ENCODE measurements around the gene NDNF. TPM values are rescaled to one million over a fixed set of nuclear protein-coding genes. Genes with fewer than 3 reads are reported as not detected.

NDNF gene
- polyA plus RNA-seq, 2 donors, result 0.29 to 1.1 TPM

DNA sequence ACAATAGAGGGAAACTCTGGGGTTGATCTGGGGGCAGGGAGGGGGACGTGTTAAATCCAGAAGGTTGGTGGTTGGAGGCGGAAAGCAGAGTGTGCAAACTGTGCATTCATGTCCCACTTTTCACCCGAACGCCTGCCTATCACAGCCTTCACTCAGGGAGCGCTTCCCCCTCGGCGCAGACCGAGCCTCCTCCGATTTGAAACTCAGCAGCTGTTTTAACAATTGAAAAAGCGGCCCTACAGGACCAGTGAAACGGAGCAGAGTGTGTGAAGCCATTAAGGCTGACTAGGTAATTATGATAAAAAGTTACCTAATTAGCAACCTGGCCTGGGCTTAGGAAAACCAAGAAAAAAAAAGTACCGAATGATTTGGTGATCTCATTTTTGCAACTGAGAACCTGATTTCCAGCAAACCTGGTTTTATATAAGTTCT is 685 bp upstream of the NDNF start:
- WGBS, 2 donors, result 8 to 16% methylated on average over 12 of the region's 12 CpGs
- Histone ChIP-seq H3K4me1 (ENCODE audit: control insufficient read depth in 2 of 2, insufficient read depth in 2 of 2, low read length in 1 of 2) (peaks cover 5 to 7% of the 10 kb centered on the region in 2 donors), H3K36me3 (ENCODE audit: control insufficient read depth in 2 of 2, insufficient read depth in 2 of 2, low read length in 1 of 2) (no peaks in the 10 kb centered on the region), H3K27me3 (ENCODE audit: control insufficient read depth in 1 of 2, insufficient read depth in 2 of 2, low read length in 2 of 2) (peaks cover 4 to 12% of the 10 kb centered on the region in 2 donors), H3K4me3 (ENCODE audit: low read depth in 1 of 2, low read length in 2 of 2) (peak overlapping the region; percentile 47 to 54), H3K27ac (ENCODE audit: low read depth in 2 of 2, low read length in 1 of 2) (no peak overlapping the region), H3K9me3 (ENCODE audit: control insufficient read depth in 2 of 2, insufficient read depth in 1 of 2, low read depth in 1 of 2, low read length in 1 of 2) (no peaks in the 10 kb centered on the region)

DNA sequence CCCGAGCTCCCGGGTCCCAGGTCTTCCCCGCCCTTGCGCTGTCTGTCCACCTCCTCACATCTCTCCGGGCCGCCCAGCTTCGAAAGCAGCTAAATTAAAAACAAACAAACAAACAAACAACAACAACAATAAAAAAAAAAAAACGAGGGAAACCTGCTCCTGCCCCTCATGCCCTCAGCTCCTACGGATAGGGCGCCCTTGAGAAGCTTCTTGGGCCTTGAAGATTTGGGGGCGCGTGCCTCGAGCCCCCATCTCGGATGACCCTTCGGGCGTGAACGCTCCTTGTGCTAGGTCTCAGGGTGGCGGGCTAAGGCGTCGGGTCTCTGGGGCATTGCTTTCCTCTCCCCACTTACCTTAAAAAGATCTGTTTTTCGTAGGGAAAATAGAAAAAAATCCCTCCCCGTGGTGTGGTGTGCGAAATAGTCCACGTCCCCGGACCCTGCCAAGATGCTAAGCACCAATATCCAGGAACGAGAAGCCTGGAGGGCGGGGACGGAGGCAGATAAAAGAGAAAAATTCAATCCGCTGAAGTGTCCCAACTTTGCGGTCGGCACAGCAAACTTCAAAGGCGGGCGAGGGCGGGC is 603 bp downstream of the NDNF start:
- WGBS, 2 donors, result 2% methylated on average over 34 of the region's 34 CpGs

DNA sequence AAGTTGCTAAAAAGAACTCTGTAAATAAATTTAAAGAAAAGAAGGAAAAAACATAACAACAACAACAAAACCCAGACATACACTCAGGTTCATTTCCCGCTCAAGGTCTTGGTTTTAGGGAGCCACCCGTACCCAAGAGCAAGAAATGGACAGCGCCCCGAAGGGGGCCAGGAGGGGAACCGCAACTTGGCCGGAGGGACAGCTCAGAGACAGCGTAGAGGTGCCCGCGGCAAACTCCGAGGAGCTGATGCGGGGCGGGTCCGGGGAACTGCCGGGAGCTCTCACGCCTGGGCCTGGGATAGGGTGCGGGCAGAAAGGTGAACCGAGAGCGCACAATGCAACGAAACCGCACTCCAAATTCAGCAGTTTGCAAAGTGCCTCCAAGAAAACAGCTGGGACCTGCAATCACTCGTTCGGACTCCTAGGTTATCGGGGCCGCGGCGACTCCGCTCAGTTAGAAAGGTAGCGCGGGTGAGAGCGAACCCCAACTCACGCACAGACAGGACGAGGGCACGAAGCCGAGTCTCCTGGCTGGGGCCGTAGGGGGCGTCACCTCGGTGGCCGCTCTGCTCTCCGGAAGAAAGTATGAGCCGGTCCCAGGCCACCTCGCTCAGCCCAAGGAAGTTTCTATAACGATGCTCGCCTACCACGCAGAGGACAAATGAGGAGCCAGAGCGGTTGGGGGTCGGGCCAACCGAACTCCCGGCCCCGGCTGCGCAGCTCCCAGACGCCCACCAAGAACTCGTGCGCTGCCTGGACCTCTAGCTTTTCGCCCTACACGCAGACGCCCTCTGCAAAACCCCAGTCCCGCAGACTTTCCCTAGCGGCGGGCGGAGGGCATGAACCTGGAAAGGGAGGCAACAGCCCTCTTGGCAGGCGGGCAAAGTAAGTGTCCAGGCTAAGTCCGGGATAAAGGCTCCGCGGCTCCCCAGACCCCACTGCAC is 1.4 kb downstream of the NDNF start:
- Histone ChIP-seq H3K27me3 (ENCODE audit: control insufficient read depth in 1 of 2, insufficient read depth in 2 of 2, low read length in 2 of 2) (peaks cover 4 to 12% of the 10 kb centered on the region in 2 donors), H3K27ac (ENCODE audit: low read depth in 2 of 2, low read length in 1 of 2) (peak overlapping the region; percentile 42 to 61), H3K36me3 (ENCODE audit: control insufficient read depth in 2 of 2, insufficient read depth in 2 of 2, low read length in 1 of 2) (no peaks in the 10 kb centered on the region)

More for the DNA sequence above, 603 bp downstream of the NDNF start:
- H3K4me3 ChIP-seq (ENCODE audit: low read depth in 1 of 2, low read length in 2 of 2), result peak overlapping the region; percentile 47 to 54
- no peaks in the 10 kb centered on the region for H3K9me3 ChIP-seq (ENCODE audit: control insufficient read depth in 2 of 2, insufficient read depth in 1 of 2, low read depth in 1 of 2, low read length in 1 of 2)
- H3K27ac ChIP-seq (ENCODE audit: low read depth in 2 of 2, low read length in 1 of 2), result peak overlapping the region; percentile 31 to 57
- peaks cover 5 to 7% of the 10 kb centered on the region in 2 donors for H3K4me1 ChIP-seq (ENCODE audit: control insufficient read depth in 2 of 2, insufficient read depth in 2 of 2, low read length in 1 of 2)
- H3K36me3 ChIP-seq (ENCODE audit: control insufficient read depth in 2 of 2, insufficient read depth in 2 of 2, low read length in 1 of 2), result no peaks in the 10 kb centered on the region
- H3K27me3 ChIP-seq (ENCODE audit: control insufficient read depth in 1 of 2, insufficient read depth in 2 of 2, low read length in 2 of 2), result peaks cover 4 to 12% of the 10 kb centered on the region in 2 donors

DNA sequence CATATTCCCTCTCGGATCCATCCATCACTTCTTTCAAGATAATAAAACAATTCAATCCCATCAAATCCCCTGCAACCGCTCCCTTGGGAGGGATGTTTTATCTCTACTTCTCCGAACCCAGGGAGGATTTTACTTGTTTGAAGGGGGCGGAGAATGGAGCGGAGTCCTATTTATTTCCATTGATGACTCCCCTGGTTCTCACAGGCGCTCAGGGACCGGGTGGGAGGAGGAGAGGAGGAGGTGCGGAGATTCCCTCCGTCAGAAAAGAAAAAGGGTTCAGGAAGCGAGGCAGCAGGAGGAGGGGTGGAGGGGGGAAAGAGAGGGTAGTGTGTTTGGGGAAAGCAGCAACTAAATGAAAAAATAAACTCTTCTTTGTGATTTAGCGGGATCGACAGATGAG is 2.1 kb downstream of the NDNF start:
- H3K9me3 ChIP-seq (ENCODE audit: control insufficient read depth in 2 of 2, insufficient read depth in 1 of 2, low read depth in 1 of 2, low read length in 1 of 2), result no peaks in the 10 kb centered on the region
- peaks cover 5 to 7% of the 10 kb centered on the region in 2 donors for H3K4me1 ChIP-seq (ENCODE audit: control insufficient read depth in 2 of 2, insufficient read depth in 2 of 2, low read length in 1 of 2)
- H3K27me3 ChIP-seq (ENCODE audit: control insufficient read depth in 1 of 2, insufficient read depth in 2 of 2, low read length in 2 of 2), result peaks cover 4 to 12% of the 10 kb centered on the region in 2 donors
- H3K27ac ChIP-seq (ENCODE audit: low read depth in 2 of 2, low read length in 1 of 2), result no peak overlapping the region
- 62 to 66% methylated on average over 12 of the region's 12 CpGs for WGBS, 2 donors
- no peaks in the 10 kb centered on the region for H3K36me3 ChIP-seq (ENCODE audit: control insufficient read depth in 2 of 2, insufficient read depth in 2 of 2, low read length in 1 of 2)
- H3K4me3 ChIP-seq (ENCODE audit: low read depth in 1 of 2, low read length in 2 of 2), result peak overlapping the region in 1 of 2 donors; percentile 54

More for the DNA sequence above, 1.4 kb downstream of the NDNF start:
- H3K4me3 ChIP-seq (ENCODE audit: low read depth in 1 of 2, low read length in 2 of 2), result peak overlapping the region; percentile 47 to 54
- 4 to 6% methylated on average over 61 to 64 of the region's 64 CpGs for WGBS, 2 donors
- H3K4me1 ChIP-seq (ENCODE audit: control insufficient read depth in 2 of 2, insufficient read depth in 2 of 2, low read length in 1 of 2), result peaks cover 5 to 7% of the 10 kb centered on the region in 2 donors
- no peaks in the 10 kb centered on the region for H3K9me3 ChIP-seq (ENCODE audit: control insufficient read depth in 2 of 2, insufficient read depth in 1 of 2, low read depth in 1 of 2, low read length in 1 of 2)

DNA sequence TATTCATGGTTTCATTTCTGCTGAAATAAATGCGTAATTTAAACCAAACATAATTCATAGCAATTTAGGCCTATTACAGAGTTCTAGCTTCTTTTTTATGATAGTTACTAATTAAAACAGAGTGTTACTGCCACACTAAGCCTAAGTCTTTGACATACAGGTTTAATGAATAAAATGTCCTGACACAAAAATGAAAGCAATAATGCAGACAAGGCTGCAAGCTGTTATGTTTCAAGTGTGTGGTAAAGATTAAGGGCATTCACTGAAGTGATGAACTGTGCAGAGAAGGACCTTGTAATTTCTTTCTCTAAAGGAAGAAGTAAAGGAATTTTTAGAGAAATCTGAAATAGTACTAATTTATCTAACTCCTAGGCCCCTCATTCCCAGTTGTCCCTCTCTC is 2.9 kb downstream of the NDNF start:
- Histone ChIP-seq H3K4me3 (ENCODE audit: low read depth in 1 of 2, low read length in 2 of 2) (no peak overlapping the region), H3K27me3 (ENCODE audit: control insufficient read depth in 1 of 2, insufficient read depth in 2 of 2, low read length in 2 of 2) (peaks cover 4 to 12% of the 10 kb centered on the region in 2 donors), H3K27ac (ENCODE audit: low read depth in 2 of 2, low read length in 1 of 2) (no peak overlapping the region), H3K36me3 (ENCODE audit: control insufficient read depth in 2 of 2, insufficient read depth in 2 of 2, low read length in 1 of 2) (no peaks in the 10 kb centered on the region), H3K4me1 (ENCODE audit: control insufficient read depth in 2 of 2, insufficient read depth in 2 of 2, low read length in 1 of 2) (peaks cover 5 to 7% of the 10 kb centered on the region in 2 donors), H3K9me3 (ENCODE audit: control insufficient read depth in 2 of 2, insufficient read depth in 1 of 2, low read depth in 1 of 2, low read length in 1 of 2) (no peaks in the 10 kb centered on the region)
- WGBS, 2 donors, result 70 to 78% methylated on average over 1 of the region's 1 CpG

DNA sequence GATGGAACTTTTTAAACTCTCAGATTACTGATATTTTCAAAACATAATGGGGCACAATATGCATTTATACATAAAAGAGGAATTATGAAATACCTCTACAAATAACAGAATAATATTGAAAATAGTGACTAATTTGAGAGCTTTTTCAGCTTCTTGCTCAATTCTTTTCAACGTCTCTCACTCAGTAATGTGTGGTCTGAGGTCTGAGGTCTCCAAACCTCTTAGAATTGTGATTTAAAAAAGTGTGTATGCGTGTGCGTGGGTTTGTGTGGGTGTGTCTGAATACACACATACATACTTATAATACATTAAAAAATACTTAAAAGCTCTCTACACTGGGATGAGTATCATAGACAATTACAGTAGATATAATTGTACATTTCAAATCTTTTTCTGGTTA is 7.9 kb downstream of the NDNF start:
- 63 to 74% methylated on average over 3 of the region's 3 CpGs for WGBS, 2 donors
- H3K4me3 ChIP-seq (ENCODE audit: low read depth in 1 of 2, low read length in 2 of 2), result no peak overlapping the region
- no peaks in the 10 kb centered on the region for H3K27me3 ChIP-seq (ENCODE audit: control insufficient read depth in 1 of 2, insufficient read depth in 2 of 2, low read length in 2 of 2)
- H3K27ac ChIP-seq (ENCODE audit: low read depth in 2 of 2, low read length in 1 of 2), result no peak overlapping the region
- H3K36me3 ChIP-seq (ENCODE audit: control insufficient read depth in 2 of 2, insufficient read depth in 2 of 2, low read length in 1 of 2), result no peaks in the 10 kb centered on the region
- no peaks in the 10 kb centered on the region for H3K4me1 ChIP-seq (ENCODE audit: control insufficient read depth in 2 of 2, insufficient read depth in 2 of 2, low read length in 1 of 2)
- H3K9me3 ChIP-seq (ENCODE audit: control insufficient read depth in 2 of 2, insufficient read depth in 1 of 2, low read depth in 1 of 2, low read length in 1 of 2), result no peaks in the 10 kb centered on the region

DNA sequence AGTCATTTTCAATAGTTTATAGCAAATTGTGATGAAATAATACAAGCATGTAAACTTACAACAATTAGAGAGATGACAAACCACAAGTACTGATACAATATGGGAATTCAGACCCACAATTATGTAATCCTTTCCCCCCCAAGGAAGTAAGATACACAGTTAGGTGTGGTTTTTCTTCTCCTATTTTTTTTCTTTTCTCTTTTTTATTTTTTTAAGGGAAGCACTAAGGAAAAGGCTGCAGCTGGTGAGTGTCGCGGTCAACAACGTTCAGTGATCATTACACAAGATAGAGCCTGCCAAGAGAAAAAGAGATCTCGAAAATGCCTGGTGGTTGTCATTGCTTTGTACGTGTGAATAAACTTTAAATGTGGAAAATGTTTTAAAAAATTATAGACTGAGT is 9.8 kb downstream of the NDNF start:
- Histone ChIP-seq H3K36me3 (ENCODE audit: control insufficient read depth in 2 of 2, insufficient read depth in 2 of 2, low read length in 1 of 2) (no peaks in the 10 kb centered on the region), H3K9me3 (ENCODE audit: control insufficient read depth in 2 of 2, insufficient read depth in 1 of 2, low read depth in 1 of 2, low read length in 1 of 2) (no peaks in the 10 kb centered on the region), H3K27ac (ENCODE audit: low read depth in 2 of 2, low read length in 1 of 2) (no peak overlapping the region), H3K27me3 (ENCODE audit: control insufficient read depth in 1 of 2, insufficient read depth in 2 of 2, low read length in 2 of 2) (no peaks in the 10 kb centered on the region), H3K4me1 (ENCODE audit: control insufficient read depth in 2 of 2, insufficient read depth in 2 of 2, low read length in 1 of 2) (no peaks in the 10 kb centered on the region), H3K4me3 (ENCODE audit: low read depth in 1 of 2, low read length in 2 of 2) (no peak overlapping the region)
- WGBS, 2 donors, result 15 to 20% methylated on average over 5 of the region's 5 CpGs

DNA sequence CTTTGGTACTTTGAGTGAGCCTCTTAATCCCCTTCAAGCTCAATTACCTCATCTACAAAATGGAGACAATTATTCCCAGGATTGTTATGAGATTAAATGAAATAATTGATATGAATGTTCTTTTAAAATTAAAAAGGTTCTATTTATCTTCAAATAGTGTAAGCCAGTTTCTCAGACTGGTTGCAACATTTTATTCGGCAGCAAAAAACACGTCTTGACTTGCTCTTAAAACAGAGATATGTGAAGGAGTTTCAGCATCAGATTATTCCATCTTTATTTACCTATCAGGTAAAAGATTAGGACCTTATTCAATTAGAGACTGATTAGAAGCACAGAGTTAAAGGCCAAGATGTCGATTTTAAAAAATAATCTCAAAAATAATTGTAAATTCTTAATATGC is 10.5 kb downstream of the NDNF start:
- H3K27ac ChIP-seq (ENCODE audit: low read depth in 2 of 2, low read length in 1 of 2), result no peak overlapping the region
- 40 to 52% methylated on average over 3 of the region's 3 CpGs for WGBS, 2 donors

DNA sequence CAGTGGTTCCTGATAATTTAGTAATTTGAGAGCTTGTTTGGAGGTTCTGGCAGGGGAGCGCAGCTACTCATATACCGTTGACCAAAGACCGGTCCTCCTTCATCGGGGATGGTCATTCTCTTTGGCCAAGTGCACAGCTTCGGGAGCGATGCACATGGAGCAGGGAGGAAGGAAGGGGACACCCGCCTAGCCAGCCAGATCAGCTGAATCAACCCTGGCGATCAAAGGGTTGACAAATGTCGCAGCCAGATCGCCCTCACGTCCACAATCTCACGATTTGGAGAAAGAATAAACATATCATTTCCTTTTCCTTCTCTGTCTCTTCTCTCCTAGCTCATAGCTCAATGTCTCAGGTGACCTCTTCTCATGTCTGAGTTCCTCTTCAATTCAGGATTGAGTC is 11.1 kb downstream of the NDNF start:
- WGBS, 2 donors, result 84 to 85% methylated on average over 12 of the region's 12 CpGs

More for the DNA sequence above, 10.5 kb downstream of the NDNF start:
- Histone ChIP-seq H3K4me3 (ENCODE audit: low read depth in 1 of 2, low read length in 2 of 2) (no peak overlapping the region), H3K9me3 (ENCODE audit: control insufficient read depth in 2 of 2, insufficient read depth in 1 of 2, low read depth in 1 of 2, low read length in 1 of 2) (no peaks in the 10 kb centered on the region), H3K4me1 (ENCODE audit: control insufficient read depth in 2 of 2, insufficient read depth in 2 of 2, low read length in 1 of 2) (no peaks in the 10 kb centered on the region), H3K27me3 (ENCODE audit: control insufficient read depth in 1 of 2, insufficient read depth in 2 of 2, low read length in 2 of 2) (no peaks in the 10 kb centered on the region), H3K36me3 (ENCODE audit: control insufficient read depth in 2 of 2, insufficient read depth in 2 of 2, low read length in 1 of 2) (no peaks in the 10 kb centered on the region)

More for the DNA sequence above, 11.1 kb downstream of the NDNF start:
- Histone ChIP-seq H3K27ac (ENCODE audit: low read depth in 2 of 2, low read length in 1 of 2) (no peak overlapping the region), H3K36me3 (ENCODE audit: control insufficient read depth in 2 of 2, insufficient read depth in 2 of 2, low read length in 1 of 2) (no peaks in the 10 kb centered on the region), H3K27me3 (ENCODE audit: control insufficient read depth in 1 of 2, insufficient read depth in 2 of 2, low read length in 2 of 2) (no peaks in the 10 kb centered on the region), H3K9me3 (ENCODE audit: control insufficient read depth in 2 of 2, insufficient read depth in 1 of 2, low read depth in 1 of 2, low read length in 1 of 2) (no peaks in the 10 kb centered on the region), H3K4me1 (ENCODE audit: control insufficient read depth in 2 of 2, insufficient read depth in 2 of 2, low read length in 1 of 2) (no peaks in the 10 kb centered on the region), H3K4me3 (ENCODE audit: low read depth in 1 of 2, low read length in 2 of 2) (no peak overlapping the region)

Measured in esophagus (tissue), 2 donors.